Neural cell (in vitro differentiated cells): Measurements from ENCODE around the gene GOLGA3. TPM values are rescaled to one million over a fixed set of nuclear protein-coding genes. Genes with fewer than 3 reads are reported as not detected.
"Not testable (repeated sequence)": the region's sequence is repeated elsewhere in the genome, so short reads cannot be mapped to it uniquely, and the experiment has no call there.

ENCODE experiments used
- H2AFZ ChIP-seq: fragments of 200-600, 300-800 bp; sonication (generic), shearing (Covaris generic); 2 replicates; pipeline ENCODE4 v1.6.0; 2014; ENCODE audit warnings: low read depth, mild to moderate bottlenecking, antibody characterized with exemption, low read length, moderate library complexity
- H3F3A ChIP-seq: fragments of 200-600 bp; shearing (Covaris generic); 2 replicates; pipeline ENCODE4 v1.6.1; 2016; ENCODE audit warnings: mild to moderate bottlenecking, moderate library complexity, mixed read lengths, antibody characterized with exemption, low read length; ENCODE audit not compliant: insufficient read depth, poor library complexity, severe bottlenecking
- H3K27ac ChIP-seq: fragments of 200-600, 300-800 bp; sonication (generic), shearing (Covaris generic); 2 replicates; pipeline ENCODE4 v1.5.1; 2014; ENCODE audit warnings: mild to moderate bottlenecking, low read length, moderate library complexity
- H3K27me3 ChIP-seq: fragments of 300-800, 200-600 bp; sonication (generic), shearing (Covaris generic); 2 replicates; pipeline ENCODE4 v1.6.0; 2014; ENCODE audit warnings: mild to moderate bottlenecking, low read depth, low read length, moderate library complexity; ENCODE audit not compliant: insufficient read depth
- H3K36me3 ChIP-seq: fragments of 300-800, 200-600 bp; sonication (generic), shearing (Covaris generic); 2 replicates; pipeline ENCODE4 v1.5.1; 2014; ENCODE audit warnings: mild to moderate bottlenecking, antibody characterized with exemption, low read length, moderate library complexity; ENCODE audit not compliant: insufficient read depth
- H3K4me2 ChIP-seq: fragments of 300-800, 200-600 bp; sonication (generic), shearing (Covaris generic); 2 replicates; pipeline ENCODE4 v1.6.0; 2014; ENCODE audit warnings: mild to moderate bottlenecking, low read length
- H3K4me3 ChIP-seq: fragments of 300-800, 200-600 bp; sonication (generic), shearing (Covaris generic); 2 replicates; pipeline ENCODE4 v1.5.1; 2014; ENCODE audit warnings: mild to moderate bottlenecking, low read length, moderate library complexity
- H3K79me2 ChIP-seq: fragments of 200-600 bp; shearing (Covaris generic); replicated peaks from 2 replicates; pipeline ENCODE4 v1.6.0; 2014; ENCODE audit warnings: mild to moderate bottlenecking, low read length, moderate library complexity; ENCODE audit not compliant: insufficient read depth
- H3K9ac ChIP-seq: fragments of 300-800, 200-600 bp; sonication (generic), shearing (Covaris generic); 2 replicates; pipeline ENCODE4 v1.6.1; 2016; ENCODE audit warnings: mild to moderate bottlenecking, low read length, mixed read lengths
- H3K9me2 ChIP-seq: fragments of 200-600 bp; shearing (Covaris generic); 2 replicates; pipeline ENCODE4 v1.6.1; 2016; ENCODE audit warnings: mild to moderate bottlenecking, low read length, mixed read lengths; ENCODE audit not compliant: insufficient read depth
- H3K9me3 ChIP-seq: fragments of 200-600, 300-800 bp; sonication (generic), shearing (Covaris generic); 2 replicates; pipeline ENCODE4 v1.6.1; 2016; ENCODE audit warnings: mild to moderate bottlenecking, mixed run types, low read length, moderate library complexity, mixed read lengths
- H4K20me1 ChIP-seq: fragments of 200-600 bp; shearing (Covaris generic); 2 replicates; pipeline ENCODE4 v1.6.1; 2016; ENCODE audit warnings: mild to moderate bottlenecking, mixed run types; ENCODE audit not compliant: insufficient read depth
- CTCF ChIP-seq: fragments of 450-650 bp; IDR thresholded peaks from 2 replicates; pipeline ENCODE4 v1.5.1; 2014; ENCODE audit warnings: antibody characterized with exemption, mild to moderate bottlenecking, moderate library complexity; ENCODE audit not compliant: poor library complexity, severe bottlenecking
- EP300 ChIP-seq: fragments of 450-650 bp; conservative IDR thresholded peaks from 2 replicates; pipeline ENCODE4 v1.6.1; 2014; ENCODE audit warnings: antibody characterized with exemption, mild to moderate bottlenecking, moderate library complexity; ENCODE audit not compliant: poor library complexity, severe bottlenecking
- EZH2 ChIP-seq: fragments of 200-600, 300-800 bp; shearing (Covaris generic), sonication (generic); IDR thresholded peaks from 2 replicates; pipeline ENCODE4 v1.6.1; 2014; ENCODE audit warnings: antibody characterized with exemption, low read length, borderline replicate concordance, mild to moderate bottlenecking; ENCODE audit not compliant: insufficient read depth, poor library complexity, severe bottlenecking
- MXI1 ChIP-seq: fragments of 450-650 bp; conservative IDR thresholded peaks from 2 replicates; pipeline ENCODE4 v1.6.1; 2014; ENCODE audit warnings: antibody characterized with exemption, mild to moderate bottlenecking; ENCODE audit not compliant: poor library complexity, severe bottlenecking
- POLR2AphosphoS5 ChIP-seq: IDR thresholded peaks from 2 replicates; pipeline ENCODE4 v1.6.1; 2012
- RAD21 ChIP-seq: fragments of 450-650 bp; conservative IDR thresholded peaks from 2 replicates; pipeline ENCODE4 v1.6.1; 2014; ENCODE audit warnings: antibody characterized with exemption, mild to moderate bottlenecking, moderate library complexity
- REST ChIP-seq: IDR thresholded peaks from 2 replicates; pipeline ENCODE4 v1.6.1; 2012; ENCODE audit warnings: borderline replicate concordance
- SMC3 ChIP-seq: fragments of 450-650 bp; conservative IDR thresholded peaks from 2 replicates; pipeline ENCODE4 v1.6.1; 2014; ENCODE audit warnings: antibody characterized with exemption, mild to moderate bottlenecking, moderate library complexity; ENCODE audit not compliant: poor library complexity
- TAF1 ChIP-seq: IDR thresholded peaks from 2 replicates; pipeline ENCODE4 v1.6.1; 2012; ENCODE audit warnings: low read depth
- polyA plus RNA-seq: library from polyadenylated mRNA; depleted of rRNA; stranded (reverse); fragments of >200 nt; gene quantifications from 2 replicates; pipeline ENCODE4 v1.2.3, GENCODE V29; 2014

The GOLGA3 gene
- polyA plus RNA-seq, 1 donor from 2014 or later = 16.7 TPM

GRCh38 chr12:132866251-132866828, 37.7 kb upstream of the GOLGA3 start (continued):
- TF ChIP-seq TAF1 = no peak

DNA sequence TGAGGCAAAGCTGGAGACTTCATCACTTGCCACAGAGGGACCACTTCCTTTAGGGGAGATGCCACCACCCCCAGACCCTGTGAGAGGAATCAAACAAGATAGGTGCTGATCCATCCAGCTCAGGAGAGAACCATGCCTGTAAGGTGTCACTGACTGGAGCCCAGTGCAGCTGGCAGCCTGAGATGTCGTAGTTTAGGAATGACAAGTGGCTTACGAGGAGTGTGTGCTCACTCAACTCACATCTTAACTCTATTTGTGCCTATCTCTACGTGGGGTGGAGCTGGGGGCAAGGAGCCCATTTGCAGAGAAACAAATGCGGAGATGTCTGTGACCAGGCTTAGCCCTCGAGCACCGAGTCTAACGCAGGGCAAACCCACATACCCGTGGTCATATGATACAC, 32.9 kb upstream of the GOLGA3 start:
- no peak overlapping the region for H3K4me2 ChIP-seq
- H3K27ac ChIP-seq = no peak overlapping the region
- no peak overlapping the region for H3K4me3 ChIP-seq
- no peaks in the 10 kb centered on the region for H3K9me3 ChIP-seq
- no peaks in the 10 kb centered on the region for H3K27me3 ChIP-seq
- no peak overlapping the region for H2AFZ ChIP-seq
- no peaks in the 10 kb centered on the region for H3F3A ChIP-seq
- H4K20me1 ChIP-seq = no peaks in the 10 kb centered on the region
- no peak overlapping the region for H3K9ac ChIP-seq
- H3K79me2 ChIP-seq = no peaks in the 10 kb centered on the region
- no peaks in the 10 kb centered on the region for H3K36me3 ChIP-seq
- TF ChIP-seq POLR2AphosphoS5 (no peak), REST (no peak), EP300 (no peak), RAD21 (no peak), TAF1 (no peak), MXI1 (no peak), SMC3 (no peak), EZH2 (no peak), CTCF (no peak)
- no peaks in the 10 kb centered on the region for H3K9me2 ChIP-seq

DNA sequence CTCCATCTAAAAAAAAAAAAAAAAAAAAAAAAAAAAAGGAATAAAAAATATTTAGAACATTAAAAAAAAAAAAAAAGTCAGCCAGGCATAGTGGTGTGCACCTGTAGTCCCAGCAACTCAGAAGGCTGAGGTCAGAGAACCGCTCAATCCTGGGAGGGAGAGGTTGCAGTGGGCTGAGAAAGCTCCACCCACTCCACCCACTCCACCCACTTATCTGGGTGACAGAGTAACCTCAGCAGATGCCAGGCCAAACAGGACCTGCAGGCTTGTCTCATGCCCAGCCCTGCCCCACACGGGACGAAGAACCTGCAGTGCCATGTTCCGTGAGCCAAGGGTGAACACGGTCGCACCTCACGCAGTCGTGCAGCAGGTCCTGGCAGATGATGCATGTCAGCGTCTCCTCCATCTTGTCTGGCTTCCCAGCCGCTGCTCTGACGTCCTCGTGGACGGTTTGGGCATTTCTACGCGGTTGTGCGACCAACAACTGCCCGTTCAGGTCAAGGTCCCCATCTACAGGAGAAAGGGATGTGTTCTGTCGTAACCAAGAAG, 30.1 kb upstream of the GOLGA3 start:
- H3K9me3 ChIP-seq = no peaks in the 10 kb centered on the region
- H3K4me2 ChIP-seq = no peak overlapping the region
- no peaks in the 10 kb centered on the region for H3K79me2 ChIP-seq
- no peaks in the 10 kb centered on the region for H3K36me3 ChIP-seq
- H3K27me3 ChIP-seq = no peaks in the 10 kb centered on the region
- H3F3A ChIP-seq = no peaks in the 10 kb centered on the region
- H4K20me1 ChIP-seq = no peaks in the 10 kb centered on the region
- no peak overlapping the region for H3K27ac ChIP-seq
- H3K4me3 ChIP-seq = no peak overlapping the region
- H2AFZ ChIP-seq = no peak overlapping the region
- no peaks in the 10 kb centered on the region for H3K9me2 ChIP-seq
- TF ChIP-seq REST (no peak), TAF1 (no peak), EZH2 (no peak), MXI1 (no peak), SMC3 (no peak), EP300 (no peak)
- no peak overlapping the region for H3K9ac ChIP-seq

DNA sequence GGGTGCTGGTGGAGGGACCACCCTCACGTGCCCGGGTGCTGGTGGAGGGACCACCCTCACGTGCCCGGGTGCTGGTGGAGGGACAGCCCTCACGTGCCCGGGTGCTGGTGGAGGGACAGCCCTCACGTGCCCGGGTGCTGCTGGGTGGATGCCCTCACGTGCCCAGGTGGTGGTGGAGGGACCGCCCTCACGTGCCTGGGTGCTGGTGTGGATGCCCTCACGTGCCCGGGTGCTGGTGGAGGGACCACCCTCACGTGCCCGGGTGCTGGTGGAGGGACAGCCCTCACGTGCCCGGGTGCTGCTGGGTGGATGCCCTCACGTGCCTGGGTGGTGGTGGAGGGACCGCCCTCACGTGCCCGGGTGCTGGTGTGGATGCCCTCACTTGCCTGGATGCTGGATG, 28.4 kb upstream of the GOLGA3 start:
- not testable (repeated sequence) for H3K27ac ChIP-seq, H3K9me3 ChIP-seq, H3K9ac ChIP-seq, H3F3A ChIP-seq, H3K9me2 ChIP-seq, H2AFZ ChIP-seq, H3K4me2 ChIP-seq, H3K36me3 ChIP-seq, H3K79me2 ChIP-seq, H3K4me3 ChIP-seq, H4K20me1 ChIP-seq, H3K27me3 ChIP-seq
